DOHH2 (cell line): ENCODE data around the gene SIK2.

ENCODE experiments used
- EZH2phosphoT487 ChIP-seq: fragments of 200-600 bp; sonication (generic); IDR thresholded peaks from 2 replicates; pipeline ENCODE4 v1.6.1; 2017; ENCODE audit warnings: borderline replicate concordance, mild to moderate bottlenecking, antibody characterized with exemption, low read length, moderate library complexity, mixed read lengths
- TF ChIP-seq, protein P1 (sequence below): fragments of 200-600 bp; sonication (generic); IDR thresholded peaks from one replicate; pipeline ENCODE4 v1.5.1; 2014; ENCODE audit warnings: antibody characterized with exemption, mild to moderate bottlenecking, low read depth, low read length; ENCODE audit not compliant: poor library complexity, severe bottlenecking

DNA sequence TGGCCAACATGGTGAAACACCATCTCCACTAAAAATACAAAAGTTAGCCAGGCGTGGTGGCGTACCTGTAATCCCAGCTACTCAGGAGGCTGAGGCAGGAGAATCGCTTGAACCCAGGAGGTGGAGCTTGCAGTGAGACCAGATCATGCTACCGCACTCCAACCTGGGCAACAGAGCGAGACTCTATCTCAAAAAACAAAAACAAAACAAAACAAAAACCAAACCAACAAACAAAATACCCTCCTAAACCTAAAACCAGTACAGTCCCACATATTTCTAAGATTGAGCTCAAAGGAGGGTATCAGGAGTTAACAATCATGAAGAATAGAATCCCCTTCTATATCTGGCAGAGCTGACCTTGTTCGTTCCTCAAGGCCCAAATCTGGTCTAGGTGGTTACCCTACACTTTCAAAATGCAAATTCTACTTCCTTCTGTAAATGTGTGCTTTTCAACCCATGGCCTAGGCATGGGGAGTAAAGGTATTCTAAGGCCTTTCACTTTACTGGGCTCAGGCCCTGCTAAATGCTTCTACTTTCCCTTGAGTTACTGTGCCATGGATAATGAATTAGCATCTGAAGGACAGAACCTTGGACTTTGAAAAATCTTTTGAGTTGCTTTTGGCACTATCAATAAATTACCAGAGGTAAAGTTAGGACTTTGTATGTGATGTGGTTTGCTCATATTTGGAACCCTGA, 174.3 kb downstream of the SIK2 start:
- TF ChIP-seq, protein P1, sequence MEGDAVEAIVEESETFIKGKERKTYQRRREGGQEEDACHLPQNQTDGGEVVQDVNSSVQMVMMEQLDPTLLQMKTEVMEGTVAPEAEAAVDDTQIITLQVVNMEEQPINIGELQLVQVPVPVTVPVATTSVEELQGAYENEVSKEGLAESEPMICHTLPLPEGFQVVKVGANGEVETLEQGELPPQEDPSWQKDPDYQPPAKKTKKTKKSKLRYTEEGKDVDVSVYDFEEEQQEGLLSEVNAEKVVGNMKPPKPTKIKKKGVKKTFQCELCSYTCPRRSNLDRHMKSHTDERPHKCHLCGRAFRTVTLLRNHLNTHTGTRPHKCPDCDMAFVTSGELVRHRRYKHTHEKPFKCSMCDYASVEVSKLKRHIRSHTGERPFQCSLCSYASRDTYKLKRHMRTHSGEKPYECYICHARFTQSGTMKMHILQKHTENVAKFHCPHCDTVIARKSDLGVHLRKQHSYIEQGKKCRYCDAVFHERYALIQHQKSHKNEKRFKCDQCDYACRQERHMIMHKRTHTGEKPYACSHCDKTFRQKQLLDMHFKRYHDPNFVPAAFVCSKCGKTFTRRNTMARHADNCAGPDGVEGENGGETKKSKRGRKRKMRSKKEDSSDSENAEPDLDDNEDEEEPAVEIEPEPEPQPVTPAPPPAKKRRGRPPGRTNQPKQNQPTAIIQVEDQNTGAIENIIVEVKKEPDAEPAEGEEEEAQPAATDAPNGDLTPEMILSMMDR: no peak
- TF ChIP-seq EZH2phosphoT487: no peak
